WTC11 (cell line): ENCODE data around the gene MYLK.

Experiments
- ATF2 ChIP-seq: sonication (generic); formaldehyde crosslinking; IDR thresholded peaks from 2 replicates; pipeline ENCODE4 v1.8.1; 2022; ENCODE audit warnings: low read depth, missing genetic modification reagents, borderline replicate concordance
- FOXK1 ChIP-seq: sonication (generic); formaldehyde crosslinking; IDR thresholded peaks from 2 replicates; pipeline ENCODE4 v1.8.0; 2022; ENCODE audit warnings: mild to moderate bottlenecking, moderate library complexity, missing genetic modification reagents
- GTF2I ChIP-seq: fragments of 250-450 bp; sonication (Bioruptor Pico); conservative IDR thresholded peaks from 2 replicates; pipeline ENCODE4 v1.4.0; 2021; ENCODE audit warnings: mild to moderate bottlenecking
- IRF2 ChIP-seq: sonication (generic); formaldehyde crosslinking; IDR thresholded peaks from 2 replicates; pipeline ENCODE4 v1.8.0; 2022; ENCODE audit warnings: low read depth, missing genetic modification reagents, borderline replicate concordance
- MXD4 ChIP-seq: fragments of 250-450 bp; sonication (Bioruptor Pico); IDR thresholded peaks from 2 replicates; pipeline ENCODE4 v1.8.0; 2021; ENCODE audit warnings: mild to moderate bottlenecking, moderate library complexity, borderline replicate concordance
- NR2C2 ChIP-seq: sonication (generic); formaldehyde crosslinking; IDR thresholded peaks from 2 replicates; pipeline ENCODE4 v1.8.0; 2022; ENCODE audit warnings: mild to moderate bottlenecking, missing genetic modification reagents
- TEAD1 ChIP-seq: sonication (generic); formaldehyde crosslinking; IDR thresholded peaks from 2 replicates; pipeline ENCODE4 v1.8.0; 2022; ENCODE audit warnings: mild to moderate bottlenecking, missing genetic modification reagents
- TP53 ChIP-seq: sonication (generic); formaldehyde crosslinking; IDR thresholded peaks from 2 replicates; pipeline ENCODE4 v1.8.1; 2023; ENCODE audit warnings: mild to moderate bottlenecking, missing genetic modification reagents
- USF1 ChIP-seq: sonication (generic); formaldehyde crosslinking; IDR thresholded peaks from 2 replicates; pipeline ENCODE4 v1.8.0; 2022; ENCODE audit warnings: mild to moderate bottlenecking, missing genetic modification reagents
- TF ChIP-seq, protein P1 (sequence below): fragments of 200-600 bp; IDR thresholded peaks from 2 replicates; pipeline ENCODE4 v1.8.0; 2022; ENCODE audit warnings: antibody characterized with exemption
- TF ChIP-seq, protein P2 (sequence below): sonication (generic); formaldehyde crosslinking; IDR thresholded peaks from 2 replicates; pipeline ENCODE4 v1.8.1; 2023; ENCODE audit warnings: mild to moderate bottlenecking, missing genetic modification reagents, moderate library complexity

DNA sequence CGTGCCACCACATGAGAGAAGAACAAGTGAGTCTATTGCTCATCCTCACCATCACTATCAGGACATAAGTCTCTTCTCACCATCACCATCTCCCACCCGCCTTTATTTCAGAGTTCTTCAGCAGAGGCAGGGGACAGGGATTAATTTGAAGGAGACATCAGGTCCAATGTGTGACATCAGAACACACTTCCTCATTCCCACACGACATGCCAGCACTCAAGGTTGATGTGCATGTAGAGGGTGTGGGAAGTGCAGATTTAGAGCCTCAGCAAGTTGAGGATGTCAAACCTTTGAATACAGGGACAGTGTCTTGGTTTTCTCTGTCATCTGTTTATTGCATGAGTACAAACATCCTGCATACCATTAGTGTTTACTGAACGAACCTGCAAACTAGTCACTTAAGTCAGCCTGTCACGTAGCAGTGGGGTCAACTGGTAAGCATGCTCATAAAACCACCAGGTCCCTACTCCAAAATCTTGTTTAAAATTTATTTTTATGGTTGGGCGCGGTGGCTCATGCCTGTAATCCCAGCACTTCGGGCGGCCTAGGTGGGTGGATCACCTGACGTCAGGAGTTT is 104.4 kb downstream of the MYLK start:
- TF ChIP-seq, protein P1, sequence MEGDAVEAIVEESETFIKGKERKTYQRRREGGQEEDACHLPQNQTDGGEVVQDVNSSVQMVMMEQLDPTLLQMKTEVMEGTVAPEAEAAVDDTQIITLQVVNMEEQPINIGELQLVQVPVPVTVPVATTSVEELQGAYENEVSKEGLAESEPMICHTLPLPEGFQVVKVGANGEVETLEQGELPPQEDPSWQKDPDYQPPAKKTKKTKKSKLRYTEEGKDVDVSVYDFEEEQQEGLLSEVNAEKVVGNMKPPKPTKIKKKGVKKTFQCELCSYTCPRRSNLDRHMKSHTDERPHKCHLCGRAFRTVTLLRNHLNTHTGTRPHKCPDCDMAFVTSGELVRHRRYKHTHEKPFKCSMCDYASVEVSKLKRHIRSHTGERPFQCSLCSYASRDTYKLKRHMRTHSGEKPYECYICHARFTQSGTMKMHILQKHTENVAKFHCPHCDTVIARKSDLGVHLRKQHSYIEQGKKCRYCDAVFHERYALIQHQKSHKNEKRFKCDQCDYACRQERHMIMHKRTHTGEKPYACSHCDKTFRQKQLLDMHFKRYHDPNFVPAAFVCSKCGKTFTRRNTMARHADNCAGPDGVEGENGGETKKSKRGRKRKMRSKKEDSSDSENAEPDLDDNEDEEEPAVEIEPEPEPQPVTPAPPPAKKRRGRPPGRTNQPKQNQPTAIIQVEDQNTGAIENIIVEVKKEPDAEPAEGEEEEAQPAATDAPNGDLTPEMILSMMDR: no peak
- TF ChIP-seq NR2C2 (CRISPR knock-in tag): no peak
- no peak for TF ChIP-seq MXD4 (CRISPR knock-in tag)
- no peak for TF ChIP-seq GTF2I (CRISPR knock-in tag)
- no peak for TF ChIP-seq IRF2 (CRISPR knock-in tag)
- TF ChIP-seq, protein P2, sequence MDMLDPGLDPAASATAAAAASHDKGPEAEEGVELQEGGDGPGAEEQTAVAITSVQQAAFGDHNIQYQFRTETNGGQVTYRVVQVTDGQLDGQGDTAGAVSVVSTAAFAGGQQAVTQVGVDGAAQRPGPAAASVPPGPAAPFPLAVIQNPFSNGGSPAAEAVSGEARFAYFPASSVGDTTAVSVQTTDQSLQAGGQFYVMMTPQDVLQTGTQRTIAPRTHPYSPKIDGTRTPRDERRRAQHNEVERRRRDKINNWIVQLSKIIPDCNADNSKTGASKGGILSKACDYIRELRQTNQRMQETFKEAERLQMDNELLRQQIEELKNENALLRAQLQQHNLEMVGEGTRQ (CRISPR knock-in tag): no peak
- no peak for TF ChIP-seq FOXK1 (CRISPR knock-in tag)
- TF ChIP-seq TP53 (CRISPR knock-in tag): no peak
- no peak for TF ChIP-seq USF1 (CRISPR knock-in tag)
- TF ChIP-seq TEAD1 (CRISPR knock-in tag): no peak
- no peak for TF ChIP-seq ATF2 (CRISPR knock-in tag)
